HEK293T (cell line): ENCODE data around the gene SLC35E2B.
"Not testable (repeated sequence)": the region's sequence is repeated elsewhere in the genome, so short reads cannot be mapped to it uniquely, and the experiment has no call there.

Experiments
- ARNT ChIP-seq: fragments of 450-650 bp; IDR thresholded peaks from 2 replicates; pipeline ENCODE4 v1.6.1; 2017; ENCODE audit warnings: mild to moderate bottlenecking
- BHLHE40 ChIP-seq: fragments of 450-650 bp; IDR thresholded peaks from 2 replicates; pipeline ENCODE4 v1.6.1; 2016; ENCODE audit warnings: mild to moderate bottlenecking, moderate library complexity, borderline replicate concordance
- CTBP1 ChIP-seq: fragments of 450-650 bp; IDR thresholded peaks from 2 replicates; pipeline ENCODE4 v1.6.1; 2016; ENCODE audit warnings: borderline replicate concordance
- ELF4 ChIP-seq: fragments of 450-650 bp; IDR thresholded peaks from 2 replicates; pipeline ENCODE4 v1.6.1; 2017; ENCODE audit warnings: antibody characterized with exemption
- FOXK2 ChIP-seq: fragments of 450-650 bp; IDR thresholded peaks from 2 replicates; pipeline ENCODE4 v1.6.1; 2016; ENCODE audit warnings: mild to moderate bottlenecking
- FOXM1 ChIP-seq: fragments of 450-650 bp; IDR thresholded peaks from 2 replicates; pipeline ENCODE4 v1.6.1; 2017; ENCODE audit warnings: mild to moderate bottlenecking, borderline replicate concordance
- L3MBTL2 ChIP-seq: fragments of 450-650 bp; conservative IDR thresholded peaks from 2 replicates; pipeline ENCODE4 v1.6.1; 2016; ENCODE audit warnings: mild to moderate bottlenecking
- LEF1 ChIP-seq: fragments of 450-650 bp; IDR thresholded peaks from 2 replicates; pipeline ENCODE4 v1.6.1; 2017; ENCODE audit warnings: mild to moderate bottlenecking, borderline replicate concordance
- PKNOX1 ChIP-seq: fragments of 450-650 bp; IDR thresholded peaks from 2 replicates; pipeline ENCODE4 v1.6.1; 2016
- SP1 ChIP-seq: fragments of 450-650 bp; IDR thresholded peaks from 2 replicates; pipeline ENCODE4 v1.6.1; 2017
- SUZ12 ChIP-seq: fragments of 450-650 bp; IDR thresholded peaks from 2 replicates; pipeline ENCODE4 v1.6.1; 2016; ENCODE audit warnings: mild to moderate bottlenecking
- TARDBP ChIP-seq: fragments of 450-650 bp; IDR thresholded peaks from 2 replicates; pipeline ENCODE4 v1.6.1; 2016
- ZNF384 ChIP-seq: fragments of 450-650 bp; IDR thresholded peaks from 2 replicates; pipeline ENCODE4 v1.6.1; 2016

- TF ChIP-seq SP1, L3MBTL2, BHLHE40, FOXK2, ELF4, TARDBP, FOXM1, ARNT, PKNOX1, ZNF384, LEF1, SUZ12, CTBP1: not testable (repeated sequence)
These were observed 46.3 kb upstream of the SLC35E2B start for GRCh38 chr1:1738799-1739337.
